ENCODE results near the gene CHST15. TPM values are rescaled to one million over a fixed set of nuclear protein-coding genes. Genes with fewer than 3 reads are reported as not detected.

CHST15 gene
- total RNA-seq, 1 experiment from 2014 or later = 2.8 TPM

GRCh38 chr10:124064676-124065075, 28.7 kb downstream of the CHST15 start:
- H3K4me3 ChIP-seq = no peak overlapping the region
- no peaks in the 10 kb centered on the region for H3K36me3 ChIP-seq
- no peaks in the 10 kb centered on the region for H3K4me1 ChIP-seq
- H3K9me3 ChIP-seq (replicated peaks) = no peaks in the 10 kb centered on the region
- no peaks in the 10 kb centered on the region for H3K27me3 ChIP-seq
- no peak for DNase-seq
- no peak overlapping the region for H3K27ac ChIP-seq

- Histone ChIP-seq H3K36me3 (no peaks in the 10 kb centered on the region), H3K4me3 (no peak overlapping the region), H3K9me3 (replicated peaks) (no peaks in the 10 kb centered on the region), H3K4me1 (no peaks in the 10 kb centered on the region), H3K27ac (no peak overlapping the region), H3K27me3 (no peaks in the 10 kb centered on the region)
- no peak for DNase-seq
Measured at GRCh38 chr10:124063750-124064603, 29.4 kb downstream of the CHST15 start.

- DNase-seq = no peak
- Histone ChIP-seq H3K27me3 (no peaks in the 10 kb centered on the region), H3K4me3 (no peak overlapping the region), H3K4me1 (no peaks in the 10 kb centered on the region), H3K9me3 (replicated peaks) (no peaks in the 10 kb centered on the region), H3K27ac (no peak overlapping the region), H3K36me3 (no peaks in the 10 kb centered on the region)
Measured at GRCh38 chr10:124062390-124062789, 31.0 kb downstream of the CHST15 start.

- H3K4me3 ChIP-seq = no peak overlapping the region
- DNase-seq = no peak
- H3K9me3 ChIP-seq (replicated peaks) = no peaks in the 10 kb centered on the region
- no peak overlapping the region for H3K27ac ChIP-seq
- no peaks in the 10 kb centered on the region for H3K36me3 ChIP-seq
- no peaks in the 10 kb centered on the region for H3K4me1 ChIP-seq
- H3K27me3 ChIP-seq = no peaks in the 10 kb centered on the region
Measured at GRCh38 chr10:124061030-124061429, 32.4 kb downstream of the CHST15 start.

- Histone ChIP-seq H3K27me3 (no peaks in the 10 kb centered on the region), H3K4me1 (no peaks in the 10 kb centered on the region), H3K27ac (no peak overlapping the region), H3K9me3 (replicated peaks) (no peaks in the 10 kb centered on the region), H3K36me3 (no peaks in the 10 kb centered on the region), H3K4me3 (no peak overlapping the region)
- DNase-seq = no peak
Measured at GRCh38 chr10:124060148-124060720, 33.2 kb downstream of the CHST15 start.

- no peaks in the 10 kb centered on the region for H3K9me3 ChIP-seq (replicated peaks)
- no peak overlapping the region for H3K4me3 ChIP-seq
- no peak for DNase-seq
- no peaks in the 10 kb centered on the region for H3K27me3 ChIP-seq
- H3K27ac ChIP-seq = no peak overlapping the region
- H3K36me3 ChIP-seq = no peaks in the 10 kb centered on the region
- no peaks in the 10 kb centered on the region for H3K4me1 ChIP-seq
Measured at GRCh38 chr10:124059551-124059950, 33.8 kb downstream of the CHST15 start.

- Histone ChIP-seq H3K36me3 (no peaks in the 10 kb centered on the region), H3K4me3 (no peak overlapping the region), H3K27ac (no peak overlapping the region), H3K27me3 (no peaks in the 10 kb centered on the region), H3K9me3 (replicated peaks) (no peaks in the 10 kb centered on the region), H3K4me1 (no peaks in the 10 kb centered on the region)
- no peak for DNase-seq
Measured at GRCh38 chr10:124058346-124059003, 34.9 kb downstream of the CHST15 start.

- no peak for DNase-seq
- Histone ChIP-seq H3K9me3 (replicated peaks) (no peaks in the 10 kb centered on the region), H3K27me3 (no peaks in the 10 kb centered on the region), H3K36me3 (no peaks in the 10 kb centered on the region), H3K27ac (no peak overlapping the region), H3K4me3 (no peak overlapping the region), H3K4me1 (no peaks in the 10 kb centered on the region)
Measured at GRCh38 chr10:124057601-124058000, 35.8 kb downstream of the CHST15 start.

GRCh38 chr10:124056337-124056980, 36.9 kb downstream of the CHST15 start:
- no peak overlapping the region for H3K4me3 ChIP-seq
- no peak overlapping the region for H3K27ac ChIP-seq
- no peaks in the 10 kb centered on the region for H3K4me1 ChIP-seq
- no peaks in the 10 kb centered on the region for H3K27me3 ChIP-seq
- H3K9me3 ChIP-seq (replicated peaks) = no peaks in the 10 kb centered on the region
- no peak for DNase-seq
- no peaks in the 10 kb centered on the region for H3K36me3 ChIP-seq

GRCh38 chr10:124053971-124054370, 39.4 kb downstream of the CHST15 start:
- Histone ChIP-seq H3K36me3 (no peaks in the 10 kb centered on the region), H3K27ac (no peak overlapping the region), H3K9me3 (replicated peaks) (no peaks in the 10 kb centered on the region), H3K27me3 (no peaks in the 10 kb centered on the region), H3K4me3 (no peak overlapping the region), H3K4me1 (no peaks in the 10 kb centered on the region)
- DNase-seq = no peak

GRCh38 chr10:124052561-124052960, 40.8 kb downstream of the CHST15 start:
- Histone ChIP-seq H3K4me1 (no peaks in the 10 kb centered on the region), H3K9me3 (replicated peaks) (no peaks in the 10 kb centered on the region), H3K27me3 (no peaks in the 10 kb centered on the region), H3K27ac (no peak overlapping the region), H3K36me3 (no peaks in the 10 kb centered on the region), H3K4me3 (no peak overlapping the region)
- no peak for DNase-seq

- no peak for DNase-seq
- Histone ChIP-seq H3K27ac (no peak overlapping the region), H3K9me3 (replicated peaks) (no peaks in the 10 kb centered on the region), H3K4me3 (no peak overlapping the region), H3K27me3 (no peaks in the 10 kb centered on the region), H3K4me1 (no peaks in the 10 kb centered on the region), H3K36me3 (no peaks in the 10 kb centered on the region)
Measured at GRCh38 chr10:124050021-124051015, 43.1 kb downstream of the CHST15 start.

GRCh38 chr10:124049484-124049883, 43.9 kb downstream of the CHST15 start:
- no peaks in the 10 kb centered on the region for H3K4me1 ChIP-seq
- no peak for DNase-seq
- H3K9me3 ChIP-seq (replicated peaks) = no peaks in the 10 kb centered on the region
- no peaks in the 10 kb centered on the region for H3K36me3 ChIP-seq
- H3K27me3 ChIP-seq = no peaks in the 10 kb centered on the region
- H3K27ac ChIP-seq = no peak overlapping the region
- H3K4me3 ChIP-seq = no peak overlapping the region
